Mucosa of stomach (tissue), 1 donor: ENCODE results near the gene FAM171A2.
A peak's percentile ranks its signal among the peaks of the same experiment; 100 is the strongest.

Experiments
- H3K27me3 ChIP-seq: one replicate; pipeline ENCODE4 v1.7.0; 2013; ENCODE audit warnings: mild to moderate bottlenecking, low read length; ENCODE audit not compliant: control insufficient read depth, insufficient read depth
- H3K36me3 ChIP-seq: one replicate; pipeline ENCODE4 v1.7.0; 2013; ENCODE audit warnings: low read length; ENCODE audit not compliant: control insufficient read depth, insufficient read depth
- H3K4me1 ChIP-seq: one replicate; pipeline ENCODE4 v1.7.0; 2013; ENCODE audit warnings: mild to moderate bottlenecking, low read length; ENCODE audit not compliant: control insufficient read depth, insufficient read depth
- H3K4me3 ChIP-seq: one replicate; pipeline ENCODE4 v1.7.0; 2013; ENCODE audit warnings: low read length
- H3K9ac ChIP-seq: one replicate; pipeline ENCODE4 v1.7.0; 2013; ENCODE audit warnings: mild to moderate bottlenecking, low read length, moderate library complexity
- H3K9me3 ChIP-seq: one replicate; pipeline ENCODE4 v1.7.0; 2013; ENCODE audit warnings: mild to moderate bottlenecking, low read length, moderate library complexity; ENCODE audit not compliant: control insufficient read depth
- donor health status: Pancreatic carcinoma.

FAM171A2 gene

DNA sequence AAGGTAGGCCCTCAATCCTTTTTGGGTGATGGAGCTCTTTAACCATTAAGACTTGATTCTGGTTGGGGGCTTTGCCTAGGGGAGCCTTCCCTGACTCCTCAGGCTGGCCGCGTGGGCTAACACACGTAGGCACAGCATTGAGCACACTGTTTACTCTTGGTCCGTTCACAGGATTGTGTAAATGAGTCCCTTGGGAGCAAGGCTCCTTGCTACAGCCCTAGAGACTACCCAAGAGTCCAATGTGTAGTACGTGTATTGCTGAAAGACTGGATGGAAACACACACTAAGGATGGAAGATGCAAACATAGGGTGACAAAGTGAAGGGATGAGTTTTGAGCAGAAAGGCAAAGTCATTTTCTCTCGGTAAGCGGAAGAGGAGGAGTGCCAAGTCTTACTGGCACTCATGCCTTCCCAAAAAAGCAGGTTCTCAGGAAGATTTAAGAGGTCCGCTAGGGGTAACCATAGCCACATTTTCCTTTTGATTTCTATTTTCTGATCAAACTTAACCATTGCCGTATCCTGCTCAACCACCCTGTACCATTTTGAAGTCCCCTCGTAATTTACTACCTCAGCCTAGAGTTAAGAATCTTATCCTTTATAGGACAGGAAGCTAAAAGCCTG is 26.7 kb upstream of the FAM171A2 start:
- Histone ChIP-seq H3K4me3 (no peak overlapping the region), H3K4me1 (peaks cover 17% of the 10 kb centered on the region), H3K9ac (no peak overlapping the region), H3K36me3 (no peaks in the 10 kb centered on the region), H3K27me3 (peaks cover 14% of the 10 kb centered on the region), H3K9me3 (no peaks in the 10 kb centered on the region)

DNA sequence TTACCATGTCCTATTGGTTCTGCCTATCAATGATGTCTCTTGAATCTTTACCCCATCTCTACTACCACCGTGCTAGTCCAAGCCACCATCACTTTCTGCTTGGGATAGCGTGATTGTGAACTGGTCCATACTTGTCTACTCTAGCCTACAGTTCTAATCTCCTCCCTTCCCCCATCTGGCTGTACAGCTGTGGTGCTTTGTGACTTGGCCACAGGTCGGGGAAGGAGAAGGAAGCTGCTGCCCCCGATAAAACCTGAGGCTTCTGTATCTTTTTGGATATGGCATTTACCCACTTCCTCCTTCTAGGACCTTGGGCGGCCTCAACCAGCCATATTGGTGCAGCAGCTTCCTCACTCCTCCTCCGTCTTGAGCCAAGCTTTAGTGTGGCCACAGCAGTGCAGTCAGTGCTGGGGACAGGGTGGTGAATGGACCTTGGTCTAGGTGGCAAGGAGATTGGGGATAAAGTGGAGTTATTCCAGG is 26.1 kb upstream of the FAM171A2 start:
- no peaks in the 10 kb centered on the region for H3K9me3 ChIP-seq
- H3K4me3 ChIP-seq: no peak overlapping the region
- peaks cover 21% of the 10 kb centered on the region for H3K4me1 ChIP-seq
- H3K27me3 ChIP-seq: peaks cover 19% of the 10 kb centered on the region
- no peaks in the 10 kb centered on the region for H3K36me3 ChIP-seq
- H3K9ac ChIP-seq: no peak overlapping the region

DNA sequence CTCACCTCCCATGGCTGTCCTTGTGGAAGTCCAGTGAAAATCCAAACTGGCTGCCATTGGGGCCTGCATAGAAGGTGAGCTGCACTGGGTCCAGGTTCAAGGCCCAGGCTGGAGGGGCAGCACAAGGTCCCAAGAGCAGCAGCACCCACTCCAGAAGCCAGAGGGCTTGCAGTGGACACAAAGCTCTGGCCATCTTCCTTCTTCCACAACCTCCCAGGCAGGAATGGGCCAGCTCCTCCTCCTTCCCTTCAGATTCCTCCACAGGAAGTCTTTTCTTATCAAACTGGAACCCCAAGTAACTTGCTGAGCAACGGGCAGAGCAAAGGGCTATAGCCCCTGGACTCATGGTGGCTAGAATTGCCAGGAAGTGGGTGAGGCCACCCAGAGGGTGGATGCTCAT is 25.6 kb upstream of the FAM171A2 start, which contains the start of gene ITGA2B:
Gene ITGA2B, minus strand, starts transcription at position 369 of the 400 bp plus-strand sequence. Its CDS starts 176 bp downstream, at position 193.
- H3K36me3 ChIP-seq: no peaks in the 10 kb centered on the region
- peaks cover 24% of the 10 kb centered on the region for H3K27me3 ChIP-seq
- H3K9ac ChIP-seq: no peak within 1 kb of the TSS
- no peak within 1 kb of the TSS for H3K4me3 ChIP-seq
- H3K4me1 ChIP-seq: peaks cover 22% of the 10 kb centered on the region
- H3K9me3 ChIP-seq: no peaks in the 10 kb centered on the region

DNA sequence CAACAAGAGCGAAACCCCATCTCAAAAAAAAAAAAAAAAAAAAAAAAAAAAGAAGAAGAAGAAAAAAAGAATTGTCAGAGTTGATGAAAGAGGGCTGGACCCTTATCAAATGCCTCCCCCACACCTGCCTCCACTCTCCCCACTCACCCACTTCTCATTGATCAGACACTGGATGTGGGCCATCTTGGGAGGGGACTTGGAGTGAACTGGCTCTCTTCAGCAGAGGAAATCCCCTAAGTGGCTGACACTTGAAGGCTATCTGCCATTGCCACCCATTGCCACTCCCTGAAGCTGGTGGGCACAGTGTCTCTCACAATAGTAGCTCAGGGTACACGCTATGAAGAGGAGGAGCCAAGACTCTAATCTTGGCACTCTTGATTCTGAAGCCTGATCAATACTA is 24.2 kb upstream of the FAM171A2 start:
- H3K4me3 ChIP-seq: no peak overlapping the region
- no peaks in the 10 kb centered on the region for H3K9me3 ChIP-seq
- peaks cover 38% of the 10 kb centered on the region for H3K27me3 ChIP-seq
- H3K9ac ChIP-seq: no peak overlapping the region
- H3K4me1 ChIP-seq: peaks cover 16% of the 10 kb centered on the region
- no peaks in the 10 kb centered on the region for H3K36me3 ChIP-seq

DNA sequence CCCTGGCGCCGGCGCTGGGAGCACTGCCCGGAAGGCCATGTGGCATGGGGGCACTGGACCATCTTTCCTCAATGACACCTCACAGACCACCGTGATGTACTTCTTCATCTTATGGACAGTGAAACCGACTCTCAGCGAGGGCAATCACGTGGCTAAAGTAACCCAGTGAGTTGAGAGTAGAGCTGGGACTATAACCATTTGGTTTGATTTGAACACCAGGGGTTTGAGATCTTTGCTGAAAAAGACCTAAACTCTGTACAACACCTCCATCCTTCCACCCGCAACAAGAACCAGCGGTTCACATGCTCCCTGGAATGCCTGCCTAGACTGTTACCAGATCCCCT is 22.5 kb upstream of the FAM171A2 start:
- H3K36me3 ChIP-seq: no peaks in the 10 kb centered on the region
- H3K9ac ChIP-seq: peak overlapping the region; percentile 59
- H3K4me3 ChIP-seq: no peak overlapping the region
- H3K9me3 ChIP-seq: no peaks in the 10 kb centered on the region
- peaks cover 42% of the 10 kb centered on the region for H3K27me3 ChIP-seq
- peaks cover 15% of the 10 kb centered on the region for H3K4me1 ChIP-seq

DNA sequence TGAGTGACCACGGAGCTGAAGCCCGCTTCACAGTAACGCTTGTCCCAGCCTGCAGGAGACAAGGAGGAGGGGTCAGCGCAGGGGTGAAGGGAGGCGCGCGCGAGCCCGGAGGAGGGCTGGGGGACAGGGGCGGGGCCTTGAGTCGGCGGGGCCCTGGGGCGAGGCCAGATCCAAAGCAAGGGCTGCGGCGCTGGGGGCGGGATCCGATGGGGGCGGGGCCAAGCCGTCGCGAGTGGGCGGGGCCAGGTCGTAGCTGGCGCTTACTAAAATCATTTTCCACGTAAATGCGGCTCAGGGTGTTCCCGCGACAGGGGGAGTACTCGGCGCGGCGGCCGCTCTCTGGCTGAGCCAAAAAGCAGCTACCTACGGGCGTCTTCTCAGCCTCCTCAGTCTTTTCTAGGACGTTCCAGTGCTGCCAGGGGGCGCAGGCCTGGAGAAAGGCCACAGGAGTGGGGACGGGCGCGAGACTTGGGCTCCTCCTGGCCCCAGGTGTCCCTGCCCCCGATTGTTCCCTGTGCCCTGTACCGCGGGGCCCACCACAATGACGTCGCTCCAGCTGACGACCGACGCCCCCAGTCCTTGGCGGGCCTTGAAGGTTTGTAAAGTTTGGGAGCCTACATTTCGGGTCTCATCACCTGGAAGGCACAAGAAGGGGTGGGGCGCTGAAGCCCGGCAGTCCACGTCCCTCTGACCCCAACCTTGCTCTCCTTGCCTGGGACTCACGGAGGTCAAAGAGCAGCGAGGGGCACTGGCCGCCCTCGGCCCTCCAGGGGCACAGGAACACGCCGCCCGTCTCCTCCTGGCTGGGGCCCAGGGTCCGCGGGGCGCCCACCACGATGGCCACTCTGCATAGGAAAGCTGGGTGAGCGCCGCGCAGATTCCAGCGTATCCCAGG is 21.9 kb upstream of the FAM171A2 start:
- peaks cover 15% of the 10 kb centered on the region for H3K4me1 ChIP-seq
- H3K36me3 ChIP-seq: no peaks in the 10 kb centered on the region
- H3K4me3 ChIP-seq: no peak overlapping the region
- peak overlapping the region; percentile 59 for H3K9ac ChIP-seq
- peaks cover 42% of the 10 kb centered on the region for H3K27me3 ChIP-seq
- no peaks in the 10 kb centered on the region for H3K9me3 ChIP-seq

DNA sequence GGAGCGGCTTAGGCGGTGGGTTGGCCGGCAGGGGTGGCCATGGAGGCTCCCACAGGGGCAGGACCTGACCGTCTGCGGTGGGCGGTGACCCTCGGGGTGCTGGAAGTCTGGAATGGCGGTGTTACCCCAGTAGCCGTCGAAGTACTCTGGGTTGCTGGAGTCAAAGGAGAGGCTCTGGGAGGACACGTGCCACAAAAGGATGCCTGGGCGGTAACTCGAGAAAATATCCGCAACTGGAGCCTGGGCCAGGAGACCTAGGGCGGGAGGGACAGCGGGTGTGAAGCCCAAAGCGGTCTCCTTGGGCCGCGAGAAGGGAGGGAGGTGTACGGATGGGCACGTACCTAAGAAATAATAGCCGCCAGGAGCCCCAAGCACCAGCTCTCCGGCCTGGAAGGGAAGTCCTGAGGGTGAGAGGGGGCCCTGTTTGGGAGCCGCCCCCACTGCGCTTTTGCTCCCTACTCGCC is 21.2 kb upstream of the FAM171A2 start:
- peaks cover 42% of the 10 kb centered on the region for H3K27me3 ChIP-seq
- no peak overlapping the region for H3K9ac ChIP-seq
- peaks cover 15% of the 10 kb centered on the region for H3K4me1 ChIP-seq
- H3K9me3 ChIP-seq: no peaks in the 10 kb centered on the region
- H3K36me3 ChIP-seq: no peaks in the 10 kb centered on the region
- H3K4me3 ChIP-seq: no peak overlapping the region

DNA sequence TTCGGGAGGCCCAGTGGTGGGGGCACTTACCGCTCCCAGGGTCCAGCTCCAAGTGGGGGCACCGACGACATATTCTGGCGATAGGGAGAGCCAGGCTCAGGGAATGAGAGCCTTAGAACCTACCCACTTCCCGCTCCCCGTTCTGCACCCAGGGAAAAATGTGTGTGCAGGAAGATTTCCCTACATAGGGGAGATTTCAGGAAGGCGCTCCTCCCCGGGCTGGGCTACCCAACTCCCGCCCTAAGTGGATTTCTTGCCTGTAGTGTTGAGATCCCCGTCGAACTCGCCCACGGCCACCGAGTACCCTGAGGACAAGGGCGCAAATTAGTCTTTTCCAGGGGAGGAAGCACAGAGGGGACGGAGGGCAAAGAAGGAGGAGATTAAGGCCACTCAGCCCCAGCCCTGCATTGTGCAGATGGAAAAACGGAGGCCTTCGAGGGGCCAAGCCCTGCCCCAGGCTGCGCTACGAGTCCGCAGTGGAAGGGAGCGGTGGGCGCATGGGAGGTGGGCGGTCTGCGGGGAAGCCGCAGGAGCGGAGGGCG is 20.7 kb upstream of the FAM171A2 start:
- Histone ChIP-seq H3K4me1 (peaks cover 15% of the 10 kb centered on the region), H3K27me3 (peaks cover 42% of the 10 kb centered on the region), H3K36me3 (no peaks in the 10 kb centered on the region), H3K9me3 (no peaks in the 10 kb centered on the region), H3K4me3 (no peak overlapping the region), H3K9ac (no peak overlapping the region)

DNA sequence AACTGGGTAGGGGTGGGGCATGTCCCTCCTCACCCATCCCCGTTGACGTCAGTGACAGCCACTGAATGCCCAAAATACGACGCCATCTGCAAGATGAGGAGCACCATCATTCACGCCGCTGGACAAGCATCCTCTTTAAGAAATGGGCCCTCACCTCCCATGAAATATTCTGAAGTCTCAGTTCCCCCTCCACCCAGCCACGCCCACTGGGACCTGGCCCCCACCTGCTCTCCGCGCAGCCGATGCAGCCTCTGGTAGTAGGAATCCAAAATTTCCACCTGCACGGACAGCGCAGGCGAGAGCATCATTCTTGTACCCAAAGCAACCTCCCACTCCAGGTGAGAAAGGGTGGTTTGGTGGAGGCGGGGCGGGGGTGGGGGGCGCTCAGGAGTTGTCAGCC is 20.2 kb upstream of the FAM171A2 start:
- Histone ChIP-seq H3K27me3 (peaks cover 42% of the 10 kb centered on the region), H3K9ac (no peak overlapping the region), H3K4me3 (no peak overlapping the region), H3K4me1 (peaks cover 15% of the 10 kb centered on the region), H3K36me3 (no peaks in the 10 kb centered on the region), H3K9me3 (no peaks in the 10 kb centered on the region)

DNA sequence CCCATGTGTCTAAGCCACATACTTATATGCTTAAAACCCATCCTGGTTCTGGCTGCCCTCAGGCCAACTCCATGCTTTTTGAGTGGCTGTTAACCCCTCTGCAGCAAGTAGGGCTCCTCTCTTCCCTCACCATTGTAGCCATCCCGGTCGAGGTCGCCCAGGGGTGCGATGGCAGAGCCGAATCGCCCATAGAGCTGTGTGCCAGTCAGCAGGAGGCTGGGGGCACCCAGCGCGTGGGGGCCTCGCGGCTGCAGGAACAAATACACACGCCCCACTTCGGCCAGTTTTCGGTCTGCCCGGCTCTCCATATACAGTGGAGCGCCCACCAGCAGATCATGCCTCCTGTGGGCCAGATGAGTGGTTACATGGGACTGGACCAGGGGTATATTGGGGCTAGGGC is 19.7 kb upstream of the FAM171A2 start:
- H3K36me3 ChIP-seq: no peaks in the 10 kb centered on the region

DNA sequence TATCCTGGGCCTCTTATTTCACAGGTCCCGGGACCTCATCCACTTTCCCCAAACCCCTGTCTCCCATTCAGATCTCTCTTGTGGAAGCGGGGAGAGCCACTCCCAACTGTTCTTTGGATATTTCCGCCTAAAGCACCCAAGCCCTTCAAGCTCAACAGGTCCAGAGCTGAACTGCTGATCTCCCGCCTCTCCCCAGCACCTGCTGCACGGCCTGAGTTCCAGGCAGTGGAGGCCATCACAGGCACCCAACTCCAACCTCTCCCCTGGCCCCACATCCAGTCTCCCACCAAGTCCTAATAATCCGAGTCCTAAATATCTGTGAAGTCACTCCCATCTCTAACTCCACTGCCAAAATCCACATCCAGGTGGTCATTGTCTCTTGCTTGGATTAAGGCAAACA is 19.3 kb upstream of the FAM171A2 start:
- H3K36me3 ChIP-seq: no peaks in the 10 kb centered on the region
- peaks cover 15% of the 10 kb centered on the region for H3K4me1 ChIP-seq
- peaks cover 42% of the 10 kb centered on the region for H3K27me3 ChIP-seq
- H3K4me3 ChIP-seq: no peak overlapping the region
- H3K9me3 ChIP-seq: no peaks in the 10 kb centered on the region
- H3K9ac ChIP-seq: no peak overlapping the region

More for the DNA sequence above, 19.7 kb upstream of the FAM171A2 start:
- Histone ChIP-seq H3K9ac (no peak overlapping the region), H3K27me3 (peaks cover 42% of the 10 kb centered on the region), H3K4me1 (peaks cover 15% of the 10 kb centered on the region), H3K4me3 (no peak overlapping the region), H3K9me3 (no peaks in the 10 kb centered on the region)

DNA sequence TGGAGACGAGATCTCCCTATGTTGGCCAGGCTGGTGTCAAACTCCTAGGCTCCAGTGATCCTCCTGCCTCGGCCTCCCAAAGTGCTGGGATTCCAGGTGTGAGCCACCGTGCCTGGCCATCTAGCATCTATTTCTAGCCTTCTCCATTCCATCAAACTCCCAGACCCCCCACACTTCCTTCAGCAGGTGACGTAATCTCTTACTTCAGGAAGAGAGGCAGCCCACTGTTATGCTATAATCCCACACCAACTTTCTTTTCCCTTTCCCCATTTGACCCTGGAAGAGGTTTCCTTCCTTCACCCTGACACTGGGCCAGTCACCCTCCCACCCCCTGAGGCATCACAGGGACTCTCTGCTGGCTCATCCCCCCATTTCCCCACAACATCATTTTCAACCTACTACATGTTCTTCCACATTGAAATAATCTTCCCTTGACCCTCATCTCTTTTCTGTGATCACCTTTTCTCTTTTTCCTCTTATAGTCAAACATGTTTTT is 18.2 kb upstream of the FAM171A2 start:
- H3K9me3 ChIP-seq: no peaks in the 10 kb centered on the region
- H3K4me3 ChIP-seq: no peak overlapping the region
- H3K36me3 ChIP-seq: no peaks in the 10 kb centered on the region
- H3K9ac ChIP-seq: no peak overlapping the region
- peaks cover 15% of the 10 kb centered on the region for H3K4me1 ChIP-seq
- peaks cover 42% of the 10 kb centered on the region for H3K27me3 ChIP-seq
